ENCODE results near the gene TCF7L1.
A peak's percentile ranks its signal among the peaks of the same experiment; 100 is the strongest.

The TCF7L1 gene

DNA sequence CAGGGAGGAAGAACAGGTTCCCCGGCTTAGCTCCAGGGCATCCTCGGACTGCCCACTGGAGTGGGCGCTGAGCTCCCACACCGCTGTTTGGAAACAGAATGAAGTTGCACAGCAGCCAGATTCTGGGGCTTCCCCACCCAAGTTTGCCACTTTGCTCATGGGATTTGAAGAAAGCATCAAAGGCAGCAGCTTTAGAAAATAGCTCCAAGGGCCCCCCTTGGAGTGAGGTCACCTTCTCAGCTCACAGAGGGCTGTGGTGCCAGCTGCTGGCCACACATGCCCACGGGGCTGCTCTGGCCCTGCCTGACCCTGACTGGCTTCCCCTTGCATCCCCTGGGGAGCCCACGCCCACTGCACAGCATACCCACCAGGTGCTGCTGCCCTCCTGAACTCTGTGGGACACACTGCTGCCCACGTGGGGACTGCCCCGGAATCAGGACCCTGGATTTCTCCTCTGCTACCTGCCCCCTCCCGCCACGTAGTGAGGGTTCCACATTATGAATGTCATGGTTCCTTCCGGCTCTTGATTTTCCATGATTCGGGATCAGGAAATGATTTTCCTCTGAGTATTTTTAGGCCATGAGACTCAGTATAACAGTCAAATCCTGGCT, 124.3 kb downstream of the TCF7L1 start:
- no peak for DNase-seq

- DNase-seq, result no peak
Measured at GRCh38 chr2:85257970-85258605, 124.9 kb downstream of the TCF7L1 start.

GRCh38 chr2:85259101-85259590, 126.0 kb downstream of the TCF7L1 start:
- no peak for DNase-seq

DNA sequence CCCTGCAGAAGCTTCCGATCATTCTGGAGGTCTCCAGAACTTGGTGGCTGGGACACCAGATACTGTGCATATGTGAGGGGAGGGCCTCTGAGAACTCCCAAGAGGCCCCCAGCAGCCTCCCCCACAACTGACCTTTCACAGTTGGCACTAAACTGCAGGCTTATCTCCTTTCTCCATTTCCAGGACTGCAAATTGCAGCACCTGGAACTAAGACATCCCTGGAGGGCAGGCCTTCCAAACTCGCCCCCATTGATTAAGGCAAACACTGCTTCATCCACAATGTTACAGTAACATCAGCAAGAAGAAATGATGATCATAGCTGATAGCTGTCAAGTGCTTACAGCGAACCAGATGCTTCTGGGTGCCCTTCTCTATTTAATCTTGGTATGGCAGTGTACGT, 126.7 kb downstream of the TCF7L1 start:
- DNase-seq, result no peak

GRCh38 chr2:85263591-85263990, 130.4 kb downstream of the TCF7L1 start:
- DNase-seq, result no peak

GRCh38 chr2:85264471-85264870, 131.3 kb downstream of the TCF7L1 start:
- no peak for DNase-seq

GRCh38 chr2:85265304-85265703, 132.1 kb downstream of the TCF7L1 start:
- no peak for DNase-seq

DNA sequence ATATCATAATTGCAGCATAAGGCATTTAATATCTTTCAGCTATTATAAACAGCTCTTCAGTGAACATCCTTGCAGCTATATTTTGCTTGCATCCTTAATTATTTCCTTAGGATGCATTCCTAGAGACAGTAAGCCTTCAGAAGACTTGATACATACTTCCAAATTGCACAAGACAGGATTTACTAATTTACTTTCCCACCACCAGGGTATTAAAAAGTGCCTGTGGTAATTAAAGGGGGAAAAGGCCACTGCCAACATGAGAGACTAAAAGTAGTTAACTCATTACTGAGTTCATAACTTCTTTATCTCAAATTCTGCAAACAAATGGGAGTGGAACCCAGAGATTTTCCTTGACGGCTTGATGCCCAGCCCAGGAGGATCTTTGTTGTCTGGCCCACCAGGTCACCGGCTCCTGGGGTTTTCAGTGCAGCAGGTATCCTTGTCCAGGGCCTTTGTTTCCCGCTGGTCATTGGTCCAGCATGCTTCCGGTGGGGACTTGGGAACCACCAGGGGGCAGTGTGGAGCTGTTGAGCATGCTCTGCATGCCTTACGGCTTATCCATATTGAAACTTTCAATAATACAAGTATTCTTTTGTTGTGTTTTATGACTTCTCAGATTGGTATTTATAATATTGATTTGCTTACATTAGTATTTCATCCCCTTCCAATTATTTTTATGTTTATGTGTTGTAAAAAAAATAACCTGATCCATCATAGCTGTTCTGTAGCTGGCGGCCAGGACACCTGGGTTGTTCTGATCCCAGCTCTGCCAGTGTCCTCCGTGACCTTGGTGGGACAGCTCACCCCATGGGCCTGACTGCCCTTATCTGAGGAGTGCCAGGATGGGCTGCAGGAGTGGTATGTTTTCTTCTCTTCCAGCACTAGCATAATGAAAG, 133.2 kb downstream of the TCF7L1 start:
- peak; percentile 93 for DNase-seq

DNA sequence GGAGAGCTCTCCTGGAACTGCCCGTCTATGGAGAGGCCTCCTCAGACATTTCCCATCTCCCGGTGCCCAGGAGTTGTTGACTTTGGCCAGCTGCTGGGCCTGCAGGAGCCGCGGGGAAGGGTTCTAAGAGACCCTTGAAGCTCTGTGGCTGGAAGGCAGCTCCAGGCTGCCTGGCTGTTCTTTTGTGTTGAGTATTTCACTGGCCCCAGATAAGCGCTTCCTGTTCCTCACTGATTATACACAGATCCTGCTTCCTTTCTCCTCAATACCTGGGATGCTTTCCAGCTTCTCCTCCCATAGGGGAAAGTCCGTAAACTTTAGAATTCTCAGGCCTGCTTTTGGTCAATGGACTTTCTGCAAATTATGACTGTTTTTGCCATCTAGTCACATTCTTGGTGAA, 136.8 kb downstream of the TCF7L1 start:
- DNase-seq, result no peak

GRCh38 chr2:85272357-85272756, 139.2 kb downstream of the TCF7L1 start:
- no peak for DNase-seq

GRCh38 chr2:85273738-85274731, 140.8 kb downstream of the TCF7L1 start:
- DNase-seq, result no peak

DNA sequence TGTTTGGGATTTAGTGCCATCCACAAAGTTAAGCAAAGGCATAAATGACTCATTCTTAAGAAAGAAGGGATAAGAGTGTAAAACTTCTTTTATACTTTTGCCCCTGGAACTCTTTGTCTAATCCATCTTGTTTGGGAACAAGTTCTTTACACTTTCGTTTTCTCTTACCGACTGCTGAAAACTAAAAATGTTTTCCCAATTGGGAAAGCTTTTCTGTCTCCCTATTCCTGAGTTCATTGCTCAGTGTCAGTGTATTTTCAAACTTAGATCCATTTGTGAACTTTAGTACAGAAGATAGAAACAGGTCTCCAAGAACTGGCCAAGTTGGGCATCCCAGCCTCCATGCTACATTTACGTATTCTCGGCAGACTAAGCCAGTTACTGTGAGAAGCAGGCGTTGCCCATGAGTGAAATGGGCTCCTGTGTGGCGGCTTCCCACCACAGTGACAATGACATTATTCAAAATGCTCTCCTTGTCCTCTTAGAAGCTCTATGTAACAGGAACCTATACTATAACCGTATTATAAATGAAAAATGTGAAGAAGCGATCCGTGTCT, 142.9 kb downstream of the TCF7L1 start:
- DNase-seq, result no peak

DNA sequence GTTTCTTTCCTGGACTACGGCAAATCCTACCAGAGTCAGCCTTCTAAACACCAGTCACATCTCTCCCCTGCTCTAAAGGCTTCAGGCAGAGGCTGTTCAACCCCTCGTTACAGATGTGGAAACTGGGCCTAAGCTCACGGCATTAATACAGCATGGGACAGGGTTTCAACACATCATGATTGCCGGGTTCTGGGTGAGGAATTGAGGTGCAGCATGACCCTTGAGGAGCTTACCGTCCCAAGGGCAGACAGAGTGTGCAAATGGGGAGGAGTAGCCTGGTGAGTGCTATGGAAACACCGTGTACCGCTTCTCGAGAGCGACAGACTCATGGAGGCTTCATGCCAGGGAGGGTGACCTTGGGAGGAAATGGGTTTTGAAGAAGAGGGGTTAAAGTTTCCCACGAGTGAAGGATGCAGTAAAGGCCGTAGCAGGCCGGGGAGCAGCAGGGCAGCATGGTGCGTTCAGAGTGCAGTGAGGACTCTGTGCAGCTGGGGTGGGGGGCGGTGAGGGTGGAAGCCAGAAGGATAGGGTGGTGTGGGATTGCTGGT, 143.5 kb downstream of the TCF7L1 start:
- no peak for DNase-seq

- no peak for DNase-seq
Measured at GRCh38 chr2:85277416-85278158, 144.4 kb downstream of the TCF7L1 start.

GRCh38 chr2:85278361-85278760, 145.2 kb downstream of the TCF7L1 start:
- DNase-seq, result no peak

DNA sequence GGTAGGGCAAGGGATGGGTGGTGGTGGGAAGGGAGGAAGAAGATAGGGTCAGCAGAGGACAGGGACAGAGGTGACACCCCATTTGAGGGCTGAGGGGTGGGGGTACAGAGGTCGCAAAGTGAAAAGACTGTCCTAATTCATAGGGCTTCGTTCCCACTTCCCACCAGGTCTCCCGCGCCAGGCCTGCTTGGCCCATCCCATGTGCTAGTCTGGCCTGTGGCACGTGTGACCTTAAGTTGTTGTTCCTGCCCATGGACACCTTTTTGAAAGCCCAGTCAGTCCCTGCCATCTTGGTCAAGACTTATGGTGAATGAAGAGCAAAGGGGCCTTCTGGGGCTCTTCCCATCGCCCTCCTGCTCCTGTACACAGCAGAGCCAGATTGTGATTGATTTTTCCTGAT, 148.4 kb downstream of the TCF7L1 start:
- no peak for DNase-seq

GRCh38 chr2:85282914-85283313, 149.7 kb downstream of the TCF7L1 start:
- DNase-seq, result no peak

- DNase-seq, result no peak
Measured at GRCh38 chr2:85283641-85284040, 150.4 kb downstream of the TCF7L1 start.

DNA sequence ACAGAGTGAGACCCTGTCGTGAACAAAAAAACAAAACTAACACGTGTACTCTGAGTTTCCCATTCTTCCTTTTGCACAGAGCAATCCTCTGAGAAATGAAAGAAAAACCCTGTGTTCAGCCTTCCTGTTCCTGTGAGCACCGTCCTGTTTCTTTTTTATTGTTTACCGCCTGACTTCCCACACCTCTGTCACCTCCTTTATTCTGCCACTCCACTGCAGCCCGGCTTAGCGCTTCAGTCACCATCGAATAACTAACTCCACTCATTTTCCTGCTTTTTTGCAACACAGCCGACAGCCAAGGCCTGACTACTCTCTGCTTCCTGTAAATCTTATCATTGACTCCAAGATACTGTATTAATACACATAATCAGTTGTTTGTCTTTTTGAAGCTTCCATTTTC, 153.7 kb downstream of the TCF7L1 start:
- no peak for DNase-seq

DNA sequence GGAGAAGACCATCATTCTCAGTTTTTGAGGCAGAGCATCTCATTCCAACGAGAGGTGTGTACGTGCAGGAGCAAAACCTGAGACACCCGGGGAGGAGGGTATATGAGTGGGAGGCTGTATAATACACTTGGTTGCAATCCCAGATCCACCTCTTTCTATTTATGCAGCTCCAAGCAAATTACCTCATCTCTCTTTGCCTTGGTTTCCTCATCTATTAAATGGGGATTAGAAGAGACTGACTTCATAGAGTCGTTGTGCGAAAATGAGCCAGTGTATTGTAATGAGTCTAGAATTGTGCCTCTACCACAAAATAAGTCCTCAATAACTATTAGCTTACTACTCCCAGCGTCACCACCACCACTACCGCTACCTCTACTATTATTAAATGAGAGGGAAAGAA, 154.5 kb downstream of the TCF7L1 start:
- DNase-seq, result no peak

GRCh38 chr2:85288244-85288725, 155.1 kb downstream of the TCF7L1 start:
- no peak for DNase-seq

Data from activated CD8-positive, alpha-beta memory T cell treated with anti-CD3 and anti-CD28 coated beads, Interleukin-2, amount 50 U/mL, for 48 hours (primary cell).